HL-60 (cell line): Measurements from ENCODE around the gene COL7A1.

Experiments
- DNase-seq, 2 experiments: peaks; one replicate each; pipeline ENCODE4 v3.0.0-alpha.2; 2010 to 2020; ENCODE audit warnings: low read depth in 1 of 2, low spot score in 1 of 2
- H3K27ac ChIP-seq: fragments of 250-450 bp; sonication (Bioruptor Pico); replicated peaks from 2 replicates; pipeline ENCODE4 v1.5.1; 2020; ENCODE audit warnings: mild to moderate bottlenecking, moderate library complexity
- H3K27me3 ChIP-seq: fragments of 250-450 bp; sonication (Bioruptor Pico); 2 replicates; pipeline ENCODE4 v1.5.1; 2021; ENCODE audit warnings: mild to moderate bottlenecking, moderate library complexity; ENCODE audit not compliant: insufficient read depth, poor library complexity, severe bottlenecking
- H3K4me3 ChIP-seq: replicated peaks from 2 replicates; pipeline ENCODE4 v1.5.1; 2011; ENCODE audit warnings: mild to moderate bottlenecking, control low read depth, low read length; ENCODE audit not compliant: insufficient read depth
- GABPA ChIP-seq: IDR thresholded peaks from 2 replicates; pipeline ENCODE4 v1.6.1; 2012; ENCODE audit warnings: low read depth
- POLR2AphosphoS5 ChIP-seq: IDR thresholded peaks from 2 replicates; pipeline ENCODE4 v1.6.1; 2012; ENCODE audit warnings: low read depth
- REST ChIP-seq: IDR thresholded peaks from 2 replicates; pipeline ENCODE4 v1.6.1; 2012; ENCODE audit warnings: low read depth; ENCODE audit not compliant: insufficient replicate concordance
- SPI1 ChIP-seq: IDR thresholded peaks from 2 replicates; pipeline ENCODE4 v1.6.1; 2012; ENCODE audit warnings: low read depth, mild to moderate bottlenecking, borderline replicate concordance
- TF ChIP-seq, protein P1 (sequence below): IDR thresholded peaks from one replicate; pipeline ENCODE4 v1.5.1; 2011; ENCODE audit warnings: low read length, control low read depth, inconsistent platforms; ENCODE audit not compliant: insufficient read depth

The COL7A1 gene

DNA sequence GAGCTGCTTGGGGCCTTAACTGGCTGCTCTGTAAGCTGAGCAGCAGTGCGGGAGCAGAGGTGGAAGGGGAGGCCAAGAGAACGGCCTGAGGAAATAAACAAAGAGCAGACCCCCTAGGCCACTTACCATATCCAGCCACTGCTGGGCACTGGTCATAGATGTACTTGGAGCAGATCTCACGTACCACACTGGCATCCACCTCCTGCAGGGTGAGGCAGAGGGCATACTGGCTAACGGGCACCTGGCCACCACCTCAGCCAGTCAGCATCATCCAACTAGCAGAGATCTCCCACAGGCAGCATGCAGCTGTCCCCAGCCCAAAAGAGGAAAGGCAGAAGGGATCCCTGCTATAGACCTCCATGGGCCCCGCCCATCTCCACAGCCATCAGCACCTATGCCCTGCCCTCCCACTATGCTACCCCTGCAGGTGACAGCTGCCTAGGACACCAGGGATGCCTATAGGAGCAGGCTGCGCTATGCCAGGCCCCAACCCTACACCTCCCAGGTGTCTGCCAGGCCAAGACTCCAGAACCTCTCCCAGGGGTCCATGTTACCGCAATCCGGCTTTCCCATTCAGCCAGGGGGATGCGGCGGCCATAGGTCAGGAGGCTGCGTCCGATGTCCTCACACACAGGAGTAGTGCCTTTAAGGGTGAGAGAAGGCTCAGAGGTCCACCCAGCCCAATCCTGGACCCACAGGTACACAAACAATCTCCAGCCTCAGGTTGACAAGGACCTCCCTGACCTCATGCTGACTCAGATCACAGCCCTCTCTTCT is 4.6 kb upstream of the COL7A1 start:
- H3K27ac ChIP-seq, result no peak overlapping the region
- no peak for DNase-seq
- H3K27me3 ChIP-seq, result peaks cover 3% of the 10 kb centered on the region
- TF ChIP-seq REST, result no peak
- no peak for TF ChIP-seq GABPA
- TF ChIP-seq POLR2AphosphoS5, result no peak
- TF ChIP-seq, protein P1, sequence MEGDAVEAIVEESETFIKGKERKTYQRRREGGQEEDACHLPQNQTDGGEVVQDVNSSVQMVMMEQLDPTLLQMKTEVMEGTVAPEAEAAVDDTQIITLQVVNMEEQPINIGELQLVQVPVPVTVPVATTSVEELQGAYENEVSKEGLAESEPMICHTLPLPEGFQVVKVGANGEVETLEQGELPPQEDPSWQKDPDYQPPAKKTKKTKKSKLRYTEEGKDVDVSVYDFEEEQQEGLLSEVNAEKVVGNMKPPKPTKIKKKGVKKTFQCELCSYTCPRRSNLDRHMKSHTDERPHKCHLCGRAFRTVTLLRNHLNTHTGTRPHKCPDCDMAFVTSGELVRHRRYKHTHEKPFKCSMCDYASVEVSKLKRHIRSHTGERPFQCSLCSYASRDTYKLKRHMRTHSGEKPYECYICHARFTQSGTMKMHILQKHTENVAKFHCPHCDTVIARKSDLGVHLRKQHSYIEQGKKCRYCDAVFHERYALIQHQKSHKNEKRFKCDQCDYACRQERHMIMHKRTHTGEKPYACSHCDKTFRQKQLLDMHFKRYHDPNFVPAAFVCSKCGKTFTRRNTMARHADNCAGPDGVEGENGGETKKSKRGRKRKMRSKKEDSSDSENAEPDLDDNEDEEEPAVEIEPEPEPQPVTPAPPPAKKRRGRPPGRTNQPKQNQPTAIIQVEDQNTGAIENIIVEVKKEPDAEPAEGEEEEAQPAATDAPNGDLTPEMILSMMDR, result no peak
- TF ChIP-seq SPI1, result no peak
- H3K4me3 ChIP-seq, result no peak overlapping the region

DNA sequence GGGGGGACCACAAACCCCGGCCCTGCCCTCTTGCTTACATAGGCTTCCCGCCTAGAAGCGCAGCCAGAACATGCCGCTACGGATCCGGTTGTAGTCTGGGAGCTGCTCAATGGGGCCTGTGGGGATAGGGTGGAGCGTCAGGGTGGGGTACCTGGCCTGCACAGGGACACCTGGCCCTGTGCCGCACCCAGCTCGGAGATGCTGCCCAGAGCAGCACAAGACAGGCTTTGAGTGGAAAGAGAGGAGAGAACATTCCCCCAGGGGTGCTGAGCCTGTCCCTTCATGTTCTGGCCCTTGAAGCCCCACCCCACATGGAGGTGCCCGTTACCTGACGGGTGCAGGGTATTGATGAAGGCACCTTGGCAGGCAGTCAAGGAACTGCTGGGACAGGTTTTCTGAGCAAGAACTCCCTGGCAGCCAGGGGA is 4.0 kb upstream of the COL7A1 start:
- Histone ChIP-seq H3K27ac (no peak overlapping the region), H3K27me3 (peaks cover 6% of the 10 kb centered on the region), H3K4me3 (no peak overlapping the region)
- no peak for DNase-seq
- TF ChIP-seq POLR2AphosphoS5, result no peak
- TF ChIP-seq, protein P1, result no peak
- no peak for TF ChIP-seq GABPA
- TF ChIP-seq REST, result no peak
- TF ChIP-seq SPI1, result no peak

DNA sequence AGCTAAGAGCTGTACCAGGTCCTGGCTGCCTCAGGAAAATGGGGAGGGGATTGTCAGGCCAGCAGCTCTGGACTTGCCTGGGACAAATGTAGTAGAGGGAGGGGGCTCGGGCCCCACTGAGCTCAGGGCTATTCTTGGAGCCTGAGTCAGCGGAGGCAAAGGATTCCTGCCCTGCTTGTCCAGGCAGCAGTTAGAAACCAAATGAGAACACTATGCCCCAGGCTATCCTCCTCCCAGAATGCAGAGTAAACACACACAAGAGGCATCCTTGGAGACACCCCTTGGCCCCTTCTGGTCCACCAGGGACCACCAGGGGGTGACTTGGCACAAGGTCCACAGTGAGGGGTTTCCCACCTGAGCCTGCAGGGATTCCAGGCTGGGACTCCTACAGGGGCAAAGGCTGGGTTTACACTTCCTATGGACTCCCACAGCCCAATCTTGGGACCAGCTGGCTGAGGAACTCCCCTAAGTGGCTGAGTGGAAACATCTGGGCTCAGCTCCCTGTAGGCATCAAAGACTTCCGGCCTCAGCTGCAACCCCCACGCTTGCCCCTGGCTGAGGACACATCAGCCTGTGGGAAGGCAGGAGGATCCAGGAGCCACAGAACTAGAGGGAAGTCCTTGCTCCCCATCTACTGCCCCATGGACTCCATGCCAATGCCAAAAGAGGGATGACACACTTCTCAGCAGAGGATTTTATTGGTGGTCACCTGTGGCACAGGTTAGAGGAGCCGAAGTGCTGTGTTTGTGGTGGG is 3.4 kb upstream of the COL7A1 start:
- no peak for TF ChIP-seq SPI1
- no peak for TF ChIP-seq POLR2AphosphoS5
- TF ChIP-seq REST, result no peak
- TF ChIP-seq, protein P1, result no peak
- TF ChIP-seq GABPA, result no peak
- H3K4me3 ChIP-seq, result no peak overlapping the region
- DNase-seq, result no peak

More for the DNA sequence above, 3.4 kb upstream of the COL7A1 start:
- Histone ChIP-seq H3K27ac (no peak overlapping the region), H3K27me3 (peaks cover 10% of the 10 kb centered on the region)
